CD8-positive, alpha-beta memory T cell (primary cell): ENCODE measurements around the gene LMO7. TPM values are rescaled to one million over a fixed set of nuclear protein-coding genes. Genes with fewer than 3 reads are reported as not detected.

Source experiments
- CTCF ChIA-PET: fragments of 350-600 bp; sonication (Branson Sonifier 250); formaldehyde crosslinking; loops from one replicate; lab custom pipeline; 2021; ENCODE audit warnings: antibody characterized with exemption; lab: Charles Lee
- POLR2A ChIA-PET: fragments of 350-600 bp; sonication (Branson Sonifier 250); formaldehyde crosslinking; loops from one replicate; lab custom pipeline; 2021; ENCODE audit warnings: antibody characterized with exemption; lab: Charles Lee
- DNase-seq, 5 donors: peaks; one replicate each; pipeline versions ENCODE4 v3.0.0 to v3.0.0-alpha.2; 2020 to 2022; ENCODE audit warnings: mixed read lengths in 1 of 5
- H3K27ac ChIP-seq: one replicate; pipeline ENCODE4 v1.7.0; 2013; ENCODE audit warnings: low read depth, mild to moderate bottlenecking, low read length, moderate library complexity
- H3K27me3 ChIP-seq: 2 replicates; pipeline ENCODE4 v1.7.0; 2013; ENCODE audit warnings: low read length, mild to moderate bottlenecking; ENCODE audit not compliant: insufficient read depth, poor library complexity, severe bottlenecking
- H3K36me3 ChIP-seq: 2 replicates; pipeline ENCODE4 v1.7.0; 2013; ENCODE audit warnings: mild to moderate bottlenecking, low read length, moderate library complexity; ENCODE audit not compliant: insufficient read depth
- H3K4me1 ChIP-seq: 2 replicates; pipeline ENCODE4 v1.7.0; 2013; ENCODE audit warnings: mild to moderate bottlenecking, low read length, moderate library complexity; ENCODE audit not compliant: insufficient read depth
- H3K4me3 ChIP-seq: 2 replicates; pipeline ENCODE4 v1.7.0; 2013; ENCODE audit warnings: mild to moderate bottlenecking, low read length
- H3K9me3 ChIP-seq: 2 replicates; pipeline ENCODE4 v1.7.0; 2013; ENCODE audit warnings: mild to moderate bottlenecking, low read length
- H3K27ac Mint-ChIP-seq, 8 donors: one replicate each; pipeline ENCODE4 v1.8.0; 2020 to 2021; ENCODE audit warnings: mixed read lengths in 8 of 8, mild to moderate bottlenecking in 6 of 8, inconsistent platforms in 3 of 8, moderate library complexity in 3 of 8
- H3K27me3 Mint-ChIP-seq, 2 donors: one replicate each; pipeline ENCODE4 v1.8.0; 2020 to 2021; ENCODE audit warnings: mixed read lengths in 2 of 2, mild to moderate bottlenecking in 1 of 2, moderate library complexity in 1 of 2
- H3K36me3 Mint-ChIP-seq, 3 donors: one replicate each; pipeline ENCODE4 v1.8.0; 2020 to 2021; ENCODE audit warnings: mixed read lengths in 3 of 3, inconsistent platforms in 1 of 3, mild to moderate bottlenecking in 1 of 3
- H3K4me1 Mint-ChIP-seq, 3 donors: one replicate each; pipeline ENCODE4 v1.8.0; 2020 to 2021; ENCODE audit warnings: mixed read lengths in 3 of 3, inconsistent platforms in 1 of 3, mild to moderate bottlenecking in 1 of 3
- H3K4me3 Mint-ChIP-seq, 7 donors: one replicate each; pipeline ENCODE4 v1.8.0; 2020 to 2021; ENCODE audit warnings: mixed read lengths in 7 of 7, mild to moderate bottlenecking in 6 of 7, moderate library complexity in 4 of 7, inconsistent platforms in 2 of 7
- H3K9me3 Mint-ChIP-seq, 5 donors: one replicate each; pipeline ENCODE4 v1.8.0; 2020 to 2022; ENCODE audit warnings: mixed read lengths in 5 of 5, mild to moderate bottlenecking in 3 of 5, moderate library complexity in 2 of 5, inconsistent platforms in 1 of 5
- polyA plus RNA-seq: library from polyadenylated mRNA; unstranded; fragments of 300-500 nt; fragmentation: Illumina TruSeq; gene quantifications from one replicate; pipeline ENCODE4 v1.2.3, GENCODE V29; 2021
- total RNA-seq, 2 experiments: library from RNA; stranded (reverse); gene quantifications; one replicate each; pipeline ENCODE4 v1.2.3, GENCODE V29; 2021

The LMO7 gene
- total and polyA plus RNA-seq, 3 experiments from 2014 or later = 4.6 to 4.9 (median 4.7) TPM

DNA sequence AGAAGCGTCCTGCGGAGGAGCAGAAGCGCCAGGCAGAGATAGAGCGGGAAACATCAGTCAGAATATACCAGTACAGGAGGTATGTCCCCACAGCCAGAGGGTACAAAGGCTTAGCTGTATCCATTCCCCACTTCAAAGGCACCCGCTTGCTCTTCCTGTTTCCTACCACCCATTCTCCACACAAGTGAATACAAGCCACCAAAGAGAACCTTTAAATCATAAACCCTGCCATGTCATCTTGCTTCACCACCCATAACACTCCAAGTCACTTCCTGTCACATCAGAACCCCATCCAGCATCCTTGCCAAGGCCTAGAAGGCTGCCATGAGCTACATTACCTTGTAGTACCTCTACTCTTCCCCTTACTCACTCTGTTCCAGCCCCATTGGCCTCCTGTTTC, 205.8 kb downstream of the LMO7 start:
- peak in 1 of 5 donors; percentile 4 for DNase-seq
- H3K4me1 ChIP-seq = no peaks in the 10 kb centered on the region
- no peaks in the 10 kb centered on the region for H3K27me3 Mint-ChIP-seq
- H3K4me3 Mint-ChIP-seq = no peak overlapping the region
- H3K9me3 Mint-ChIP-seq = no peaks in the 10 kb centered on the region
- H3K4me1 Mint-ChIP-seq = no peaks in the 10 kb centered on the region
- H3K27me3 ChIP-seq = no peaks in the 10 kb centered on the region
- H3K27ac Mint-ChIP-seq = no peak overlapping the region
- H3K27ac ChIP-seq = no peak overlapping the region
- H3K36me3 ChIP-seq = no peaks in the 10 kb centered on the region
- H3K4me3 ChIP-seq = no peak overlapping the region
- ChIA-PET POLR2A (no interaction called here), CTCF (no interaction called here)
- H3K9me3 ChIP-seq = no peaks in the 10 kb centered on the region
- H3K36me3 Mint-ChIP-seq = peaks cover 26 to 44% (median 29%) of the 10 kb centered on the region in 3 donors

DNA sequence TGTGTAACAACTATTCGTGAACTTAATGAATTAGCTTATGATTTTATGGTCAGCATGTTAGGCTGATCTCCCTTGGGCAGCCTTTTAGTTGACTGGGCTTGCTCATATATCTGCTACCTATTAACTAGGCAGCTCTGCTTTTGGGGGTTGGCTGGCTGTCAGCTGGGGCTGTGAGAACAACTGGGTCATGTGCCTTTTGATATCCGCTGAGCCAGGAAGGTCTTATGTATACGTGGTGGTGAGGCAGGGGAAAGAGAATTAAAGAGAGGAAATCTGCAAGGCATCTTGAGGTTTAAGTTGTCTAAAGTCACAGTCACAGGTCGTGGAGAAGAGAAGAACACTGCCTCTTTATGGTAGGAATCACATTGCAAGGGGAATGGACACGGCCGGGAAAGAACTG, 206.9 kb downstream of the LMO7 start:
- Mint-ChIP-seq H3K27me3 (no peaks in the 10 kb centered on the region), H3K36me3 (peaks cover 29 to 44% (median 32%) of the 10 kb centered on the region in 3 donors), H3K9me3 (no peaks in the 10 kb centered on the region), H3K4me3 (no peak overlapping the region), H3K27ac (peak overlapping the region in 1 of 8 donors; percentile 64), H3K4me1 (no peaks in the 10 kb centered on the region)
- no peak overlapping the region for H3K27ac ChIP-seq
- DNase-seq = no peak
- ChIA-PET POLR2A (no interaction called here), CTCF (no interaction called here)
- H3K4me3 ChIP-seq = no peak overlapping the region
- no peaks in the 10 kb centered on the region for H3K9me3 ChIP-seq
- no peaks in the 10 kb centered on the region for H3K36me3 ChIP-seq
- H3K27me3 ChIP-seq = no peaks in the 10 kb centered on the region
- no peaks in the 10 kb centered on the region for H3K4me1 ChIP-seq

DNA sequence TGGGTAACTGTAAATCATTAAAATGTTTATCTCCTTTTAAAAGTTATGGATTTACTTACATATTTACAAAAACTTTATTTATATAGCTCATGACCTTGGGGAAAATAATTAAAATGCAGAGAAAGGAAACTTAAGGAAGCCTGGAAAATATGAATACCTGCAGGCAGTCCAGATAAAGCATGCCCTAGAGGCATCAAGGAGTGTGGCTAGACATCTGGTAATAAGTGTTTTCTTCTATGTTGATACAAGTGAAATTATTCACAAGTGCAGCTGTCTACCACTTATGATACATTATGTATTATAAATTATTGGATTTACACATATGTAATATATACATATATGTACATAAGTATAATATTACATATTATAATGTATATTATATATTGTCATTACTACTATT, 207.9 kb downstream of the LMO7 start:
- Histone ChIP-seq H3K9me3 (no peaks in the 10 kb centered on the region), H3K27me3 (no peaks in the 10 kb centered on the region), H3K4me3 (no peak overlapping the region), H3K4me1 (no peaks in the 10 kb centered on the region), H3K36me3 (no peaks in the 10 kb centered on the region), H3K27ac (no peak overlapping the region)
- H3K4me3 Mint-ChIP-seq = no peak overlapping the region
- DNase-seq = no peak
- POLR2A ChIA-PET = no interaction called here
- H3K4me1 Mint-ChIP-seq = no peaks in the 10 kb centered on the region
- CTCF ChIA-PET = interaction anchor here (1.2 kb wide), 1 partner anchor 16 kb away, joined by 3 read pairs; no protein-coding TSS in a partner anchor
- H3K36me3 Mint-ChIP-seq = peaks cover 35 to 43% (median 39%) of the 10 kb centered on the region in 3 donors
- H3K27me3 Mint-ChIP-seq = no peaks in the 10 kb centered on the region
- no peak overlapping the region for H3K27ac Mint-ChIP-seq
- H3K9me3 Mint-ChIP-seq = no peaks in the 10 kb centered on the region

DNA sequence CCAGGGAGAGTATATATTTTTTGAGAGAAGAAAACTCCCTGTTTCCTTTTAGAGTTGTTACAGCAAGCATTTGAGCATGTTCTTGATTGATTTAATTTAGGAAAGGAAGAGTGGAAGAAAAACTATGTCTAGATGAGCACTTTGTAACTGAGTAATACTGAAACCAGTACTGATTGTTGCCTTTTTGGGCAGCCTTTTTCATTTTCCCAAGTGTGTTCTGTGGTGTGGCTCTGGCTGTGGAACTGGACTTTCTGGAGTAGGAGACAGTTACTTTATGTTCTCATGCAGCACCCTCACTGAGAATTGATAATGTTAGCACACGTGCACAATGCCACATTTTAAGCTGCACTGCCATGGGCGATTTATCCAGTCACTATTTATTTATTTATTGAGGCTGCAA, 211.5 kb downstream of the LMO7 start:
- no peak for DNase-seq
- Histone ChIP-seq H3K4me3 (no peak overlapping the region), H3K9me3 (no peaks in the 10 kb centered on the region), H3K4me1 (no peaks in the 10 kb centered on the region), H3K27ac (no peak overlapping the region), H3K36me3 (no peaks in the 10 kb centered on the region), H3K27me3 (no peaks in the 10 kb centered on the region)
- no peak overlapping the region for H3K27ac Mint-ChIP-seq
- ChIA-PET POLR2A (no interaction called here), CTCF (no interaction called here)
- H3K27me3 Mint-ChIP-seq = no peaks in the 10 kb centered on the region
- H3K9me3 Mint-ChIP-seq = no peaks in the 10 kb centered on the region
- H3K36me3 Mint-ChIP-seq = peaks cover 22 to 33% (median 25%) of the 10 kb centered on the region in 3 donors
- no peak overlapping the region for H3K4me3 Mint-ChIP-seq
- H3K4me1 Mint-ChIP-seq = no peaks in the 10 kb centered on the region

DNA sequence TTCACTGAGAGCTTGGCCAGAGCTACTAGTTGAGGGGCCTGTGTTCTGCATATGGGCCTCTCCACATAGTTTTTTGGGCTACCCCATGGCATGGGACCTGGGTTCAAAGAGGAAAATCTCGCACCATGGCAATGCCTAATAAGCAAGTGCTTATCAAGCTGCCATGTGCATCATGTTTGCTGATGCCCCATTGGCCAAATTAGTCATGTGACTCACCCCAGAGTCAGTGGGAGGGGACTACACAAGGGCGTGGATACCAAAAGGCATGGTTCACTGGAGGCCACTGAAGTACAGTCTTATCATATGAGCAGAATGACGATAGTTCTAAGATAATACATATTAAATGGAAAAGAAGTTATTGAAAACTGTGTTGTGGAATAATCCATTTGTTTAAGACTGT, 214.8 kb downstream of the LMO7 start:
- POLR2A ChIA-PET = no interaction called here
- Mint-ChIP-seq H3K27ac (no peak overlapping the region), H3K36me3 (peaks cover 18 to 34% (median 31%) of the 10 kb centered on the region in 3 donors), H3K4me1 (no peaks in the 10 kb centered on the region), H3K9me3 (no peaks in the 10 kb centered on the region), H3K4me3 (no peak overlapping the region), H3K27me3 (no peaks in the 10 kb centered on the region)
- CTCF ChIA-PET = interaction anchor here (0.7 to 1.6 kb wide), 2 partner anchors 17 to 19 kb away, joined by 4 to 8 read pairs; no protein-coding TSS in a partner anchor
- Histone ChIP-seq H3K36me3 (no peaks in the 10 kb centered on the region), H3K27me3 (no peaks in the 10 kb centered on the region), H3K4me1 (no peaks in the 10 kb centered on the region), H3K27ac (no peak overlapping the region), H3K9me3 (no peaks in the 10 kb centered on the region), H3K4me3 (no peak overlapping the region)
- no peak for DNase-seq

DNA sequence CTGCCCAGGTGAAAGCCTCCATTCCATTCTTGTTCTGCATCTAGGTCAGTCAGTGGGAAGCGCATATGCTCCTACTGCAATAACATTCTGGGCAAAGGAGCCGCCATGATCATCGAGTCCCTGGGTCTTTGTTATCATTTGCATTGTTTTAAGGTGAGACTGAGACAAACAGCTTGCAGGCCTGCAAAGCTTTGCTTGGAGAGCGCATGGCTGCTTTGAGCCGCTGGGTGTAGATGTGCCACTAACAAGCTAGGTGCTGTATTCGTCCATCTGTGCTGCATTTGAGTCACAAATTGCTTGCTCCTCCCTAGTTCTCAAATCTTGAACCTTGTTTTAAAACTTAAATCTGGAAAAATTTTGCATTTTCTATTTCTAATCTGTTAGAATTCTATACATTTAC, 219.1 kb downstream of the LMO7 start:
- CTCF ChIA-PET = interaction anchor here (1.2 kb wide), 1 partner anchor 15 kb away, joined by 5 read pairs; no protein-coding TSS in a partner anchor

DNA sequence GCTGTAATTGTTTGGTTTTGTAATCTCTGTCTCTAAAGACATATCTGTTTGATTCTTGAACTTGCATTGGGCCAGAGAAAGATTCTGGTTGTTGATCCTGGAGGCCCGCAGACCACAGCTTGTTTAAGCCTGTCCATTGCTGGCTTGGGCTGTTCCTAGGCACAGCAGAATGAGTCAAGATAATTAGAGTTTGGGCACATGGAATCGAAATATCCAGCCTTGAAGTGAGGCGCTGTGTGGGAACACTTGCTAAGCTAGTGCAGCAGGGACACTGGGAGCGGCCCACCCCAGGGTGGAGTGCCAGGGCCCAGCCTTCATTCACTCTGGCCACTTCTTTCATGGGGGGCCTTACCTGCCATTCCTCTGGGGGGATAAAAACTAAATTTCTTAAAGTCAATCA, 219.7 kb downstream of the LMO7 start:
- no peak for DNase-seq
- H3K4me1 Mint-ChIP-seq = no peaks in the 10 kb centered on the region
- Histone ChIP-seq H3K9me3 (no peaks in the 10 kb centered on the region), H3K27me3 (no peaks in the 10 kb centered on the region), H3K36me3 (no peaks in the 10 kb centered on the region), H3K4me1 (no peaks in the 10 kb centered on the region), H3K4me3 (no peak overlapping the region), H3K27ac (no peak overlapping the region)
- ChIA-PET CTCF (interaction anchor here (1.2 kb wide), 1 partner anchor 14 kb away, joined by 5 read pairs; no protein-coding TSS in a partner anchor), POLR2A (no interaction called here)
- H3K36me3 Mint-ChIP-seq = peaks cover 9 to 29% (median 10%) of the 10 kb centered on the region in 3 donors
- H3K27me3 Mint-ChIP-seq = no peaks in the 10 kb centered on the region
- H3K4me3 Mint-ChIP-seq = no peak overlapping the region
- H3K9me3 Mint-ChIP-seq = no peaks in the 10 kb centered on the region
- no peak overlapping the region for H3K27ac Mint-ChIP-seq

More for the DNA sequence above, 219.1 kb downstream of the LMO7 start:
- Mint-ChIP-seq H3K27me3 (no peaks in the 10 kb centered on the region), H3K4me3 (no peak overlapping the region), H3K4me1 (no peaks in the 10 kb centered on the region), H3K36me3 (peaks cover 11 to 32% (median 16%) of the 10 kb centered on the region in 3 donors), H3K9me3 (no peaks in the 10 kb centered on the region), H3K27ac (no peak overlapping the region)
- Histone ChIP-seq H3K4me1 (no peaks in the 10 kb centered on the region), H3K9me3 (no peaks in the 10 kb centered on the region), H3K4me3 (no peak overlapping the region), H3K27ac (no peak overlapping the region), H3K27me3 (no peaks in the 10 kb centered on the region), H3K36me3 (no peaks in the 10 kb centered on the region)
- DNase-seq = no peak
- POLR2A ChIA-PET = no interaction called here

DNA sequence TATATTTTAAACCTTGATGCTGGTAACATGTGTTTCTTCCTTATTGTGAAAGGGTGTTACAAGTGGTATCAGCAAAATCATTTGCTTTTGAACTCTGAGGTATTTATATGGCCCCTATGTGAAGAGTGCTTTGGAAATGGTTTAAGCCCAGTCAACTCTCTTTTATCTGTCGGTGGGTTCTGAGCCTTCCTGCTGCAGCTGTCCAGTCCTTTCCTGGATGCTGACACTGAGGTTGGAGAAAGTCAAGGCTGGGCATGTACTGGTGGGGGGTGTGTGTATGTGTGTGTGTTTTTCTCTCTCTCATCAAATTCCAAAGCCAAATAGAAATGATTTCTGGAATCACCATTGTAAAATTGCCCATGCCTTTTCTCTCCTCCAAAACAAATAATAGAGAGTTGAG, 221.2 kb downstream of the LMO7 start:
- Mint-ChIP-seq H3K4me1 (no peaks in the 10 kb centered on the region), H3K27me3 (no peaks in the 10 kb centered on the region), H3K9me3 (no peaks in the 10 kb centered on the region), H3K4me3 (no peak overlapping the region), H3K27ac (no peak overlapping the region), H3K36me3 (peaks cover 8 to 29% (median 9%) of the 10 kb centered on the region in 3 donors)
- H3K4me1 ChIP-seq = no peaks in the 10 kb centered on the region
- no peak overlapping the region for H3K27ac ChIP-seq
- DNase-seq = no peak
- no peaks in the 10 kb centered on the region for H3K36me3 ChIP-seq
- POLR2A ChIA-PET = no interaction called here
- no peak overlapping the region for H3K4me3 ChIP-seq
- no peaks in the 10 kb centered on the region for H3K9me3 ChIP-seq
- CTCF ChIA-PET = interaction anchor here (1.0 kb wide), 1 partner anchor 13 kb away, joined by 4 read pairs; no protein-coding TSS in a partner anchor
- no peaks in the 10 kb centered on the region for H3K27me3 ChIP-seq
